Measurements from ENCODE around the gene ST6GALNAC5. TPM values are rescaled to one million over a fixed set of nuclear protein-coding genes. Genes with fewer than 3 reads are reported as not detected.

ST6GALNAC5 gene
- total RNA-seq, 3 donors from 2014 or later, result 0.38 to 3.8 (median 1.3) TPM

- H3K4me1 ChIP-seq (ENCODE audit: low read depth), result no peaks in the 10 kb centered on the region
- no peak overlapping the region for H3K4me3 ChIP-seq
- no peaks in the 10 kb centered on the region for H3K36me3 ChIP-seq (ENCODE audit: low read depth)
- ATAC-seq (no peak), DNase-seq (no peak)
- intact Hi-C loops (cut with DNase I, micrococcal nuclease), result no loop called here
- no peak for TF ChIP-seq CTCF (IDR thresholded peaks at IDR 0.05)
- H3K9me3 ChIP-seq, result no peaks in the 10 kb centered on the region
Measured at GRCh38 chr1:76830373-76830772, 36.9 kb upstream of the ST6GALNAC5 start.

- ATAC-seq, result no peak
- H3K36me3 ChIP-seq (ENCODE audit: low read depth), result no peaks in the 10 kb centered on the region
- no peak for TF ChIP-seq CTCF (IDR thresholded peaks at IDR 0.05)
- DNase-seq, result no peak
- no peaks in the 10 kb centered on the region for H3K9me3 ChIP-seq
- intact Hi-C loops (cut with DNase I, micrococcal nuclease), result no loop called here
- H3K4me1 ChIP-seq (ENCODE audit: low read depth), result no peaks in the 10 kb centered on the region
- H3K4me3 ChIP-seq, result no peak overlapping the region
Measured at GRCh38 chr1:76832521-76832920, 34.8 kb upstream of the ST6GALNAC5 start.

GRCh38 chr1:76833151-76833550 lies 34.1 kb upstream of the ST6GALNAC5 start:
- ATAC-seq (no peak), DNase-seq (no peak)
- no peak for TF ChIP-seq CTCF (IDR thresholded peaks at IDR 0.05)
- Histone ChIP-seq H3K9me3 (no peaks in the 10 kb centered on the region), H3K4me3 (no peak overlapping the region), H3K36me3 (ENCODE audit: low read depth) (no peaks in the 10 kb centered on the region), H3K4me1 (ENCODE audit: low read depth) (no peaks in the 10 kb centered on the region)
- intact Hi-C loops (cut with DNase I, micrococcal nuclease), result no loop called here

GRCh38 chr1:76833856-76834255 lies 33.4 kb upstream of the ST6GALNAC5 start:
- intact Hi-C loops (cut with DNase I, micrococcal nuclease), result no loop called here
- no peaks in the 10 kb centered on the region for H3K9me3 ChIP-seq
- ATAC-seq, result no peak
- no peaks in the 10 kb centered on the region for H3K4me1 ChIP-seq (ENCODE audit: low read depth)
- no peak for DNase-seq
- no peak overlapping the region for H3K4me3 ChIP-seq
- H3K36me3 ChIP-seq (ENCODE audit: low read depth), result no peaks in the 10 kb centered on the region
- TF ChIP-seq CTCF (IDR thresholded peaks at IDR 0.05), result no peak

GRCh38 chr1:76835203-76835602 lies 32.1 kb upstream of the ST6GALNAC5 start:
- Histone ChIP-seq H3K9me3 (no peaks in the 10 kb centered on the region), H3K4me3 (no peak overlapping the region), H3K4me1 (ENCODE audit: low read depth) (no peaks in the 10 kb centered on the region), H3K36me3 (ENCODE audit: low read depth) (no peaks in the 10 kb centered on the region)
- DNase-seq, result no peak
- intact Hi-C loops (cut with DNase I, micrococcal nuclease), result no loop called here
- ATAC-seq, result no peak
- TF ChIP-seq CTCF (IDR thresholded peaks at IDR 0.05), result no peak

DNA sequence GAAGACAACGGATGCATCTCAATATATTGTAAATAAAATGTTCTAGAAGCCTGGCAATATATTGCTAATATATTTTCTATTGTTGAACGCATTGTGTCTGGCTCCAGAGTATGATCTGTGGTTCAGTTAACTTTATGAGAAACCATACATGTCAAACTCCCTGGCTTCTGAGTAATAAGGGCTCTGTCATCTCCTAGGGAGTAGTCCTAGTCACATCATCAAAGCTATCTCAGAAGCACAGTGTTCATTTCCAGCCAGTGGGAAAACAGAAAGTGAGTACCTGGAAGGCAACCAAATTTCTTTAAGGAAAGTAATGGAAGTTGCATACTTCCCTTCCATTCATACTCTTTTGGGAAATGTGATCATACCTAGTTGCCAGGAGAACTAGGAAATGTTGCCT lies 27.0 kb upstream of the ST6GALNAC5 start:
- TF ChIP-seq CTCF (IDR thresholded peaks at IDR 0.05), result no peak
- Histone ChIP-seq H3K36me3 (ENCODE audit: low read depth) (no peaks in the 10 kb centered on the region), H3K9me3 (no peaks in the 10 kb centered on the region), H3K4me3 (no peak overlapping the region), H3K4me1 (ENCODE audit: low read depth) (no peaks in the 10 kb centered on the region)
- DNase-seq, result no peak
- ATAC-seq, result no peak
- intact Hi-C loops (cut with DNase I, micrococcal nuclease), result no loop called here

Data from mucosa of descending colon (tissue), 3 donors.